Measurements from ENCODE around the gene KCNC1.

Gene KCNC1

DNA sequence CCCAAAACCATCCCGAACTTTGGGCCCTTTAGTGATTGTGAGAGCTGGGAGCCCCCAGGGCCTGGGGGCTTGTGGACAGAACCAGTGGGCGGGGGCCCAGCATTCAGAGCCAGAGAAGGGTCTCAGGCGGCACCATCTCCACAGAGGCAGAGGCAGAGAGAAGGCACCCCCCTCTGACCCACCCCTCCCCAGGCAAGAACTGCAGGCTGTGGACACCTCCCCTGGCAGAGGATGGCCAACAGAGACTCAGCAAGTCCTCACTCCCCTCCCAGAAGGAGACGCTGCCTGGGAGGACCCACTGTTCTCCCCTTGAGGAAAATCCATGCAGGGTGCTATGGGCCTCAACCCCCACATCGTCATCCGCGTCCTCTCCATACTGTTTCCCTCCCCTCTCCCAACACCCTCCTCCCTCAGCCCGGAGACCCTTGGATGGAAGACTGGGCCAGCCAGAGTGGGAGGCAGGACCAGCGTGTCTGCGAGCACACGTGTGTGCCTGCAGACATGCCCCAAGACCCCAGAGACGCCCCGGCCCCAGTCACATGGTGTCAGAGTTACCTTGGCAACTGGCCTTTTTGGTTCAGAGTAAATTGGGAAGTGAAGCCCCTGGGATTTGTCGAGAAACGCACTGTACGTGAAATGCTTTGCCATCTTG is 42.6 kb downstream of the KCNC1 start (continued):
- TF ChIP-seq ARNTL (CRISPR knock-in tag; IDR thresholded peaks at IDR 0.05; ENCODE audit: borderline replicate concordance, low read depth), result no peak
- no peak for TF ChIP-seq TCF4 (CRISPR knock-in tag; IDR thresholded peaks at IDR 0.05; ENCODE audit: borderline replicate concordance)
- no peak for TF ChIP-seq ZNF565 (CRISPR knock-in tag; conservative IDR thresholded peaks at IDR 0.05; ENCODE audit: low read depth)

DNA sequence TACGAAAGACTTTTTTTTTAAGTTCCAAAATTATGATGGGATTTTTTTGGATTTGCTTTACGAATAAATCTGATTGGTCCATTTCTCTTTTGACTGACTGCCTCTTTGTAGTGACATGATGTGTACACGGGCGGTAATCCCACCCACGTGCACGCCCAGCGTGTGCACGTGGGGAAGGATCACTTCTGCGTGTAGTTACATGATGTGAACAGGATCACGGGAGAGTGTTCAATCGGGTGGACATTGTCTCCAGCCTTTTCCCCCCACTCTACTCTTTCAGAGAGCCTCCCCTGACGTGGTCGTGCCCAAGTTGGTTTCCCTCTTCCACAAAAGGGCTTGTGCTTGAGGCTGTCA is 43.1 kb downstream of the KCNC1 start:
- TF ChIP-seq OSR1 (CRISPR knock-in tag; IDR thresholded peaks at IDR 0.05) (no peak), ARNTL (CRISPR knock-in tag; IDR thresholded peaks at IDR 0.05; ENCODE audit: borderline replicate concordance, low read depth) (no peak), ESRRG (CRISPR knock-in tag; IDR thresholded peaks at IDR 0.05) (no peak), ZFP3 (CRISPR knock-in tag; IDR thresholded peaks at IDR 0.05) (no peak), ZNF565 (CRISPR knock-in tag; conservative IDR thresholded peaks at IDR 0.05; ENCODE audit: low read depth) (no peak), ZFP30 (CRISPR knock-in tag; IDR thresholded peaks at IDR 0.05) (no peak), TOX (CRISPR knock-in tag; IDR thresholded peaks at IDR 0.05; ENCODE audit: borderline replicate concordance) (no peak), GLIS3 (CRISPR knock-in tag; IDR thresholded peaks at IDR 0.05) (no peak), ISL1 (CRISPR knock-in tag; IDR thresholded peaks at IDR 0.05) (no peak), BACH2 (CRISPR knock-in tag; IDR thresholded peaks at IDR 0.05; ENCODE audit: borderline replicate concordance) (no peak), PPARA (CRISPR knock-in tag; IDR thresholded peaks at IDR 0.05; ENCODE audit: borderline replicate concordance) (no peak), SNAI2 (CRISPR knock-in tag; IDR thresholded peaks at IDR 0.05) (no peak), RARB (CRISPR knock-in tag; IDR thresholded peaks at IDR 0.05) (no peak)
- TF ChIP-seq, protein P1, sequence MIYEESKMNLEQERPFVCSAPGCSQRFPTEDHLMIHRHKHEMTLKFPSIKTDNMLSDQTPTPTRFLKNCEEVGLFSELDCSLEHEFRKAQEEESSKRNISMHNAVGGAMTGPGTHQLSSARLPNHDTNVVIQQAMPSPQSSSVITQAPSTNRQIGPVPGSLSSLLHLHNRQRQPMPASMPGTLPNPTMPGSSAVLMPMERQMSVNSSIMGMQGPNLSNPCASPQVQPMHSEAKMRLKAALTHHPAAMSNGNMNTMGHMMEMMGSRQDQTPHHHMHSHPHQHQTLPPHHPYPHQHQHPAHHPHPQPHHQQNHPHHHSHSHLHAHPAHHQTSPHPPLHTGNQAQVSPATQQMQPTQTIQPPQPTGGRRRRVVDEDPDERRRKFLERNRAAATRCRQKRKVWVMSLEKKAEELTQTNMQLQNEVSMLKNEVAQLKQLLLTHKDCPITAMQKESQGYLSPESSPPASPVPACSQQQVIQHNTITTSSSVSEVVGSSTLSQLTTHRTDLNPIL (CRISPR knock-in tag; IDR thresholded peaks at IDR 0.05; ENCODE audit: low read depth), result no peak
- TF ChIP-seq, protein P2, sequence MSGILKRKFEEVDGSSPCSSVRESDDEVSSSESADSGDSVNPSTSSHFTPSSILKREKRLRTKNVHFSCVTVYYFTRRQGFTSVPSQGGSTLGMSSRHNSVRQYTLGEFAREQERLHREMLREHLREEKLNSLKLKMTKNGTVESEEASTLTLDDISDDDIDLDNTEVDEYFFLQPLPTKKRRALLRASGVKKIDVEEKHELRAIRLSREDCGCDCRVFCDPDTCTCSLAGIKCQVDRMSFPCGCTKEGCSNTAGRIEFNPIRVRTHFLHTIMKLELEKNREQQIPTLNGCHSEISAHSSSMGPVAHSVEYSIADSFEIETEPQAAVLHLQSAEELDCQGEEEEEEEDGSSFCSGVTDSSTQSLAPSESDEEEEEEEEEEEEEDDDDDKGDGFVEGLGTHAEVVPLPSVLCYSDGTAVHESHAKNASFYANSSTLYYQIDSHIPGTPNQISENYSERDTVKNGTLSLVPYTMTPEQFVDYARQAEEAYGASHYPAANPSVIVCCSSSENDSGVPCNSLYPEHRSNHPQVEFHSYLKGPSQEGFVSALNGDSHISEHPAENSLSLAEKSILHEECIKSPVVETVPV (CRISPR knock-in tag; IDR thresholded peaks at IDR 0.05), result no peak
- no peak for ATAC-seq

DNA sequence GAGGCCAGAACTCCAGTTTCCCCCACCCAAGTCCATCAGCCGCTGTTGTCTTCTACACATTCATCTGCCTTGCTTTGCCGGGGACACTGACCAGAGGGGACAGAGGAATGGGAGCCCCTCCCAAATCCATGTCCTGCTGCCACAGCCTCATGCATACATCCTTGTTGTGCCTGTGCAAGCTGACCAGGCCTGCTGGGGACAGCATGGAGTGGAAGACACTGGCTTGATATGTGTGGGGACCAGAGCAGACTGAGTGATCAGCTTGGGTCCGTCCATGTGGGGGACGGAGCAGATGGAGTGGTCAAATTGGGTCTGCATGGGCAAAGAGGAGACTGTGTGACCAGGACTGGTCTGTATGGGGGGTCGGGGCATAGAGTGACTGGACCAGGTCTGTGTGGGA is 43.8 kb downstream of the KCNC1 start:
- TF ChIP-seq, protein P3, sequence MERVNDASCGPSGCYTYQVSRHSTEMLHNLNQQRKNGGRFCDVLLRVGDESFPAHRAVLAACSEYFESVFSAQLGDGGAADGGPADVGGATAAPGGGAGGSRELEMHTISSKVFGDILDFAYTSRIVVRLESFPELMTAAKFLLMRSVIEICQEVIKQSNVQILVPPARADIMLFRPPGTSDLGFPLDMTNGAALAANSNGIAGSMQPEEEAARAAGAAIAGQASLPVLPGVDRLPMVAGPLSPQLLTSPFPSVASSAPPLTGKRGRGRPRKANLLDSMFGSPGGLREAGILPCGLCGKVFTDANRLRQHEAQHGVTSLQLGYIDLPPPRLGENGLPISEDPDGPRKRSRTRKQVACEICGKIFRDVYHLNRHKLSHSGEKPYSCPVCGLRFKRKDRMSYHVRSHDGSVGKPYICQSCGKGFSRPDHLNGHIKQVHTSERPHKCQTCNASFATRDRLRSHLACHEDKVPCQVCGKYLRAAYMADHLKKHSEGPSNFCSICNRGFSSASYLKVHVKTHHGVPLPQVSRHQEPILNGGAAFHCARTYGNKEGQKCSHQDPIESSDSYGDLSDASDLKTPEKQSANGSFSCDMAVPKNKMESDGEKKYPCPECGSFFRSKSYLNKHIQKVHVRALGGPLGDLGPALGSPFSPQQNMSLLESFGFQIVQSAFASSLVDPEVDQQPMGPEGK (CRISPR knock-in tag; IDR thresholded peaks at IDR 0.05; ENCODE audit: borderline replicate concordance), result no peak
- no peak for TF ChIP-seq GLIS3 (CRISPR knock-in tag; IDR thresholded peaks at IDR 0.05)
- no peak for TF ChIP-seq OSR1 (CRISPR knock-in tag; IDR thresholded peaks at IDR 0.05)
- TF ChIP-seq, protein P2 (CRISPR knock-in tag; IDR thresholded peaks at IDR 0.05), result no peak
- no peak for TF ChIP-seq BACH2 (CRISPR knock-in tag; IDR thresholded peaks at IDR 0.05; ENCODE audit: borderline replicate concordance)
- TF ChIP-seq ZNF8 (CRISPR knock-in tag; IDR thresholded peaks at IDR 0.05), result no peak
- TF ChIP-seq ISL1 (CRISPR knock-in tag; IDR thresholded peaks at IDR 0.05), result no peak
- TF ChIP-seq ZFP30 (CRISPR knock-in tag; IDR thresholded peaks at IDR 0.05), result no peak
- TF ChIP-seq ESRRG (CRISPR knock-in tag; IDR thresholded peaks at IDR 0.05), result no peak
- TF ChIP-seq PPARA (CRISPR knock-in tag; IDR thresholded peaks at IDR 0.05; ENCODE audit: borderline replicate concordance), result no peak
- no peak for TF ChIP-seq ZNF70 (CRISPR knock-in tag; IDR thresholded peaks at IDR 0.05)
- TF ChIP-seq, protein P1 (CRISPR knock-in tag; IDR thresholded peaks at IDR 0.05; ENCODE audit: low read depth), result no peak
- no peak for ATAC-seq
